Lung (tissue), 12 donors: Measurements from ENCODE around the gene CMSS1. TPM values are rescaled to one million over a fixed set of nuclear protein-coding genes. Genes with fewer than 3 reads are reported as not detected.
A peak's percentile ranks its signal among the peaks of the same experiment; 100 is the strongest.

Source experiments
- ATAC-seq: fragments of 200-7000 bp; cut with Tn5 transposase; one replicate; pipeline ENCODE4 v1.9.1; 2020; ENCODE audit warnings: moderate number of reproducible peaks; ENCODE audit not compliant: insufficient read depth, low FRiP score
- DNase-seq, 3 donors: peaks; one replicate each; pipeline ENCODE4 v3.0.0-alpha.2; 2013 to 2017
- H3K27ac ChIP-seq, 2 donors: one replicate each; pipeline ENCODE4 v1.5.1; 2013; ENCODE audit warnings: mild to moderate bottlenecking in 2 of 2, moderate library complexity in 2 of 2, control low read depth in 1 of 2, inconsistent platforms in 1 of 2, low read depth in 1 of 2, low read length in 1 of 2
- H3K27me3 ChIP-seq, 3 donors: one replicate each; pipeline ENCODE4 v1.5.1; 2013; ENCODE audit warnings: low read length in 2 of 3; ENCODE audit not compliant: control insufficient read depth in 3 of 3, insufficient read depth in 3 of 3
- H3K36me3 ChIP-seq, 4 donors: one replicate each; pipeline ENCODE4 v1.5.1; 2013; ENCODE audit warnings: low read length in 4 of 4, mild to moderate bottlenecking in 1 of 4, moderate library complexity in 1 of 4; ENCODE audit not compliant: control insufficient read depth in 4 of 4, insufficient read depth in 4 of 4
- H3K4me1 ChIP-seq, 5 donors: one replicate each; pipeline ENCODE4 v1.5.1; 2013; ENCODE audit warnings: low read length in 5 of 5, mild to moderate bottlenecking in 2 of 5, moderate library complexity in 1 of 5; ENCODE audit not compliant: control insufficient read depth in 5 of 5, insufficient read depth in 5 of 5
- H3K4me3 ChIP-seq: one replicate; pipeline ENCODE4 v1.5.1; 2013; ENCODE audit warnings: mild to moderate bottlenecking, control low read depth, moderate library complexity
- H3K9ac ChIP-seq, 2 donors: one replicate each; pipeline ENCODE4 v1.5.1; 2013; ENCODE audit warnings: low read length in 2 of 2, control low read depth in 1 of 2; ENCODE audit not compliant: insufficient read depth in 1 of 2
- H3K9me3 ChIP-seq, 4 donors: one replicate each; pipeline ENCODE4 v1.5.1; 2013; ENCODE audit warnings: low read length in 3 of 4, mild to moderate bottlenecking in 1 of 4, moderate library complexity in 1 of 4; ENCODE audit not compliant: control insufficient read depth in 4 of 4, insufficient read depth in 3 of 4
- CTCF ChIP-seq: IDR thresholded peaks from 2 replicates; pipeline ENCODE4 v1.5.1; 2012; ENCODE audit warnings: mild to moderate bottlenecking; ENCODE audit errors: control extremely low read depth, extremely low read depth
- WGBS, 2 donors: extraction: QIAGEN DNeasy Blood & Tissue Kit; methylation state at CpG; one replicate each; pipeline ENCODE4 v1.1.7; 2013; 5-methylcytosine and 5-hydroxymethylcytosine counted together
- polyA plus RNA-seq, 2 donors: library from polyadenylated mRNA; stranded (reverse); fragments of 200-250 nt; gene quantifications; one replicate each; pipeline ENCODE4 v1.2.1, GENCODE V29; 2013
- total RNA-seq, 2 donors: library from RNA; depleted of rRNA in 1 of 2; stranded (reverse); fragments of >200 nt in 1 of 2; gene quantifications; one replicate each; pipeline ENCODE4 v1.2.1, GENCODE V29; 2014 to 2021
- donor health status: control.
- donor health status: control.
- donor health status: Bipolar disorder and iron deficiency.
- donor health status: healthy.
- donor health status: DM: yes; HTN: yes; CAD: no.

CMSS1 gene
- total and polyA plus RNA-seq, 4 donors = 12.3 to 28.9 (median 22.6) TPM

GRCh38 chr3:99938270-99938911 is 120.7 kb downstream of the CMSS1 start:
- H3K27ac ChIP-seq = no peak overlapping the region
- H3K4me1 ChIP-seq = peaks cover 3 to 11% (median 4%) of the 10 kb centered on the region in 5 donors
- ATAC-seq (no peak), DNase-seq (peak in 1 of 3 donors; percentile 39)
- WGBS, 2 donors = 75 to 82% methylated on average over 3 of the region's 3 CpGs
- TF ChIP-seq CTCF = no peak
- H3K27me3 ChIP-seq = no peaks in the 10 kb centered on the region
- H3K9ac ChIP-seq = no peak overlapping the region
- no peaks in the 10 kb centered on the region for H3K36me3 ChIP-seq
- H3K4me3 ChIP-seq = no peak overlapping the region
- no peaks in the 10 kb centered on the region for H3K9me3 ChIP-seq

GRCh38 chr3:99939876-99940275 is 122.2 kb downstream of the CMSS1 start:
- H3K27me3 ChIP-seq = no peaks in the 10 kb centered on the region
- H3K36me3 ChIP-seq = no peaks in the 10 kb centered on the region
- H3K9me3 ChIP-seq = no peaks in the 10 kb centered on the region
- H3K4me3 ChIP-seq = no peak overlapping the region
- peak in 2 of 3 donors; percentile 42 to 69 for DNase-seq
- 82 to 84% methylated on average over 1 of the region's 1 CpG for WGBS, 2 donors
- peaks cover 3 to 18% (median 12%) of the 10 kb centered on the region in 5 donors for H3K4me1 ChIP-seq
- H3K27ac ChIP-seq = no peak overlapping the region
- no peak for TF ChIP-seq CTCF
- no peak for ATAC-seq
- H3K9ac ChIP-seq = no peak overlapping the region

- no peaks in the 10 kb centered on the region for H3K27me3 ChIP-seq
- no peak overlapping the region for H3K27ac ChIP-seq
- H3K9ac ChIP-seq = no peak overlapping the region
- no peak overlapping the region for H3K4me3 ChIP-seq
- H3K36me3 ChIP-seq = no peaks in the 10 kb centered on the region
- 86 to 88% methylated on average over 2 of the region's 2 CpGs for WGBS, 2 donors
- H3K9me3 ChIP-seq = no peaks in the 10 kb centered on the region
- no peak for ATAC-seq
- TF ChIP-seq CTCF = no peak
- H3K4me1 ChIP-seq = peaks cover 4 to 23% (median 16%) of the 10 kb centered on the region in 5 donors
- no peak for DNase-seq
Measured at GRCh38 chr3:99940350-99940749, 122.7 kb downstream of the CMSS1 start.

- WGBS, 2 donors = 71 to 89% methylated on average over 1 of the region's 1 CpG
- ATAC-seq (no peak), DNase-seq (no peak)
- no peak overlapping the region for H3K4me3 ChIP-seq
- peaks cover 3 to 31% (median 18%) of the 10 kb centered on the region in 5 donors for H3K4me1 ChIP-seq
- no peak overlapping the region for H3K9ac ChIP-seq
- no peak for TF ChIP-seq CTCF
- no peaks in the 10 kb centered on the region for H3K36me3 ChIP-seq
- H3K27me3 ChIP-seq = no peaks in the 10 kb centered on the region
- H3K27ac ChIP-seq = no peak overlapping the region
- H3K9me3 ChIP-seq = no peaks in the 10 kb centered on the region
Measured at GRCh38 chr3:99941211-99941610, 123.5 kb downstream of the CMSS1 start.
